ENCODE measurements around the gene HBM.
"Not testable (repeated sequence)": the region's sequence is repeated elsewhere in the genome, so short reads cannot be mapped to it uniquely, and the experiment has no call there.

The HBM gene

GRCh38 chr16:149024-149660 is 16.6 kb upstream of the HBM start:
- no peak for DNase-seq

DNA sequence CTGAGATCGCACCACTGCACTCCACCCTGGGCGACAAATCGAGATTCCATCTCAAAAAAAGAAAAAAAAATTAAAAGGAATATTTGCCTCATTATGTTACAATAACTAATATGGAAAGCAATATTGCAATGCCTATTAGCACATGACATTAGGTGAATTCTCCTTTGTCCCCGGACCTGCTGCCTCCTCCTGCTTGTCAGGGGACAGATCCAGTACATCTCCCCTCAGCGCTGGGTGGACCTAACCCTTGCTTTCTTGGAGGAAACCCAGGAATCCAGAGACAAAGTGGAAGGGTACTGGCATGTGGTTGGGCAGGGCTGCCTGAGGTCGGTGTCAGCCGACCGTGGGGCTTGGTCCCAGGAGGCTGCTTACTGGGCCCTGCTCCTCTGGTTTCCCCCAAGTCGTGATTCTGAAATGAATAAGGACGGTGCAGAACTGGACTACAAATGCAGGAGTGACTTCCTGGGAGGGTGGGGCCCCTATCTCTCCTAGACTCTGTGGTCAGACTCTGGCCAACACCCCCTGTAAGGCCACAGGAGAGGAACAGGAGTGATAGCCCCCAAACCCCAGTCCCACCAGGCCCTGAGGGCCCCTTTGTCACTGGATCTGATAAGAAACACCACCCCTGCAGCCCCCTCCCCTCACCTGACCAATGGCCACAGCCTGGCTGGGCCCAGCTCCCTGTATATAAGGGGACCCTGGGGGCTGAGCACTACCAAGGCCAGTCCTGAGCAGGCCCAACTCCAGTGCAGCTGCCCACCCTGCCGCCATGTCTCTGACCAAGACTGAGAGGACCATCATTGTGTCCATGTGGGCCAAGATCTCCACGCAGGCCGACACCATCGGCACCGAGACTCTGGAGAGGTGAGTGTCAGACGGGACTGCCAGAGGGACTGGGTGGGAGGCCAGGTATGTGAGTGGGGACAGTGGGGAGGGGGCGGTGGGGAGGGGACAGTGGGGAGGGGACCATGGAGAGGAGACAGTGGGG is 13.3 kb upstream of the HBM start, which contains the start of gene HBZ:
Gene HBZ, plus strand, starts transcription at position 504 of the 988 bp plus-strand sequence. Its CDS starts 266 bp downstream, at position 770.
- DNase-seq = no peak

GRCh38 chr16:153129-153521 is 12.7 kb upstream of the HBM start:
- not testable (repeated sequence) for DNase-seq

GRCh38 chr16:153550-154216 is 12.1 kb upstream of the HBM start:
- not testable (repeated sequence) for DNase-seq

GRCh38 chr16:154217-155030 is 11.4 kb upstream of the HBM start:
- no peak for DNase-seq

GRCh38 chr16:155031-155398 is 10.8 kb upstream of the HBM start:
- DNase-seq = no peak

GRCh38 chr16:159136-159849 is 6.5 kb upstream of the HBM start:
- DNase-seq = no peak

DNA sequence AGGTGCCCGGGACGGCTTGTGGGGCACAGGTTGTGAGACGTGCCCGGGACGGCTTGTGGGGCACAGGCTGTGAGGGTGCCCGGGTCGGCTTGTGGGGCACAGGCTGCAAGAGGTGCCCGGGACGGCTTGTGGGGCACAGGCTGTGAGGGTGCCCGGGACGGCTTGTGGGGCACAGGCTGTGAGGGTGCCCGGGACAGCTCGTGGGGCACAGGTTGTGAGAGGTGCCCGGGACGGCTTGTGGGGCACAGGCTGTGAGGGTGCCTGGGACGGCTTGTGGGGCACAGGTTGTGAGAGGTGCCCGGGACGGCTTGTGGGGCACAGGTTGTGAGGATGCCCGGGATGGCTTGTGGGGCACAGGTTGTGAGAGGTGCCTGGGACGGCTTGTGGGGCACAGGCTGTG is 5.5 kb upstream of the HBM start:
- DNase-seq = not testable (repeated sequence)

GRCh38 chr16:160691-161190 is 5.0 kb upstream of the HBM start:
- DNase-seq = no peak

GRCh38 chr16:162271-162991 is 3.3 kb upstream of the HBM start:
- DNase-seq = no peak

- DNase-seq = not testable (repeated sequence)
Measured at GRCh38 chr16:163139-163538, 2.6 kb upstream of the HBM start.

GRCh38 chr16:163696-164095 is 2.1 kb upstream of the HBM start:
- not testable (repeated sequence) for DNase-seq

- DNase-seq = not testable (repeated sequence)
Measured at GRCh38 chr16:164134-164823, 1.5 kb upstream of the HBM start.

DNA sequence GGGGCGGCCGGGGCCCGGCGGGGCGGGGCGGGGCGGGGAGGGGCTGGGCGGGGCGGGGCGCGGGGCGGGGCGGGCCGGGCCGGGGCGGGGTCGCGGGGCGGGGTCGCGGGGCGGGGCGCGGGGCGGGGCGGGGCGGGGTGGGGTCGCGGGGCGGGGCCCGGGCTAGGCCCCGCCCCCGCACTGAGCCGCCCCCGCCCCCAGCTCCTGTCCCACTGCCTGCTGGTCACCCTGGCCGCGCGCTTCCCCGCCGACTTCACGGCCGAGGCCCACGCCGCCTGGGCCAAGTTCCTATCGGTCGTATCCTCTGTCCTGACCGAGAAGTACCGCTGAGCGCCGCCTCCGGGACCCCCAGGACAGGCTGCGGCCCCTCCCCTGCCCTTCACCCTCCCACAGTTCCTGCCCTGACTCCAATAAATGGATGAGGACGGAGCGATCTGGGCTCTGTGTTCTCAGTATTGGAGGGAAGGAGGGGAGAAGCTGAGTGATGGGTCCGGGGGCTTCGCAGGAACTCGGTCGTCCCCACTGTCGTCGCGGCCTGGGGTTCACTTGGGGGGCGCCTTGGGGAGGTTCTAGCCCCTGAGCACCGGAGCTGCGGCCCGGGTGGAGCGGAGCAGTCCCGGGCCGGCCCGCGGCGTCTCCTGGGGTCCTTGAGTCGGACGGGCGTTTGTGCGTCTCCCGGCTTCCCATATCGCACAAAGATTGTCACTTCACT is 795 bp upstream of the HBM start:
- no peak for DNase-seq

GRCh38 chr16:166375-167121 is 770 bp downstream of the HBM start:
- no peak for DNase-seq

- DNase-seq = no peak
Measured at GRCh38 chr16:167122-167690, 1.4 kb downstream of the HBM start.

- no peak for DNase-seq
Measured at GRCh38 chr16:168424-168823, 2.6 kb downstream of the HBM start.

GRCh38 chr16:169014-169413 is 3.2 kb downstream of the HBM start:
- DNase-seq = no peak

DNA sequence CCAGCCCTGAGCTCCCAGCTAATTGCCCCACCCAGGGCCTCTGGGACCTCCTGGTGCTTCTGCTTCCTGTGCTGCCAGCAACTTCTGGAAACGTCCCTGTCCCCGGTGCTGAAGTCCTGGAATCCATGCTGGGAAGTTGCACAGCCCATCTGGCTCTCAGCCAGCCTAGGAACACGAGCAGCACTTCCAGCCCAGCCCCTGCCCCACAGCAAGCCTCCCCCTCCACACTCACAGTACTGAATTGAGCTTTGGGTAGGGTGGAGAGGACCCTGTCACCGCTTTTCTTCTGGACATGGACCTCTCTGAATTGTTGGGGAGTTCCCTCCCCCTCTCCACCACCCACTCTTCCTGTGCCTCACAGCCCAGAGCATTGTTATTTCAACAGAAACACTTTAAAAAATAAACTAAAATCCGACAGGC is 4.3 kb downstream of the HBM start:
- not testable (repeated sequence) for DNase-seq
